GM18867 (cell line): ENCODE results near the gene ACAD9.
"Not testable (repeated sequence)": the region's sequence is repeated elsewhere in the genome, so short reads cannot be mapped to it uniquely, and the experiment has no call there.

Experiments
- ATAC-seq: cut with Tn5 transposase; IDR thresholded peaks from one replicate; pipeline ENCODE4 v1.9.1; 2021; ENCODE audit warnings: mild to moderate bottlenecking, moderate library complexity; ENCODE audit not compliant: unreplicated experiment

ACAD9 gene

DNA sequence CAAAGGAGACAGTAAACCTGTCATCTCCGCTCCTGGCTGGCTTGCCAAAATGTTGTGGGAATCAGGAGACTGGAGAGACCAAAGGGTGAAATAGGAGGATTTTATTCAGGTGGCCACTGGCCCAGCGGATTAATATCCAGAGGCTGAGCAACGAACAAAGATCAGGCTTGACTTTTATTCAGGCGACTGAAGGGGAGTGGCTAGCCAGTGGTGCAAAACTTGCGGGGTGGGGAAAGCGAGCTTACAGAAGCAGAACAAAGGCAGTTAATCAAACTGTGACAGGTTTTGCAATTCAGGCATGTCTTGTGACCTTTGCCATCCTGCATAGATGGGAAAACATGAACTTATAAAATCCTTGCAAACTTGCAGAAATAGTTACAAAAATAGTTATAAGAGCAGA is 19.8 kb upstream of the ACAD9 start:
- ATAC-seq = no peak

DNA sequence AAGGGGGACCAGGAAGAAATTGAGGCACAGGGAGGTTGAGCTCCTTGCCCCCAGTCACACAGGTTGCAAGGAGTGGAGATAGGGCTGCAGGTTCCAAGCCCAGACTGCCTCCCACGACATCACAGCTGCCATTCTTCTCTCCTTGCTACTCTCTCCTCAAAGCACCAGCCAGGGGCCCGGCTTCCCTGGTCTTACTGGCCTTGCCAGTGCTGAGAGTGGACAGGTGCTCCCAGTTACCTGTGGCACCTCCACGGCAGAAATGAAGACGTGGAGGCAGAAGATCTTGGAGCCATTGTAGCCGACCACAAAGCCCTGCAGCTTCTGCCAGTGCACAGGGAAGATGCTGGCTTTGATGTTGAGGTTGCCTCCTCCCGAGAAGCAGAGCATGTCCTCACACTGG is 17.9 kb upstream of the ACAD9 start:
- ATAC-seq = no peak

DNA sequence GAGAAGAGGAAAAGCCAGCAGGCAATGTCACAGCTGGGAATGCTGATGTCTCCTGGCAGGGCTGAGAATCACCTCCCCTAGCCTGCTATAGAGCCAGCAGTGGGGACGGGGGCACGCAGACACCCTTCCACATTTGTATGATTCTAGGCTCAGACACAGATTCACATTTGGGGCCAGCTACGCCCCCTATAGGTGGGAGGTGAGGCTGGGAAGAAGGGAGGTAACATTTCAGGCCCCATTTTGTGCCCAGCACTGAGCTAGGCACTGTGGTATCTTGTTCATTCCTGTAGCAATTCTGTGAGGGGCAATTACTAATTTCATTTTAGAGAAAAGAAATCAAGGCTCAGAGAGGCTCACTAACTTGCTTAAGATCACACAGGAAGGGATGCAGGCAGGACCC is 15.9 kb upstream of the ACAD9 start:
- ATAC-seq = no peak

DNA sequence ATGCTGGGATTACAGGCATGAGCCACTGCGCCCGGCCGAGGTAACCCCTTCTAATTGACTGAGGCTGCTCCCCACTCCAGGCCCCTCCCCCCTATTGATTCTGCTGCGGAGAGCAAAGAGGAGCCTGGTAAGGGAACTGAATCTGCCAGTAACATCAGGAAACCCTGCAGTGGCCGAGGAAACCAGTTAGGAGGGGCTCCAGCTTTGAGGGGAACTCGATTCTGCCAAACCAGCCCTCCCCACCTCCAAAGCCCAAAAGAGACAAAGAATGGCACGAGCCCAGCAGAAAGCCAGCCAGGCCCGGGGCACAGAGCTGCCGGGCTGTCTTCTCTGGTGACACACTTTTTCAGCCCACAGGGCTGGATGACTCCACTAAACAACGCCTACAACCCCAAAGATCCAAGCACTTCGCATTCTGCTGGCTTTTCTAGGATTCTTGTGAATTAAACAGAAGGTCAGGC is 15.0 kb upstream of the ACAD9 start:
- ATAC-seq = no peak

DNA sequence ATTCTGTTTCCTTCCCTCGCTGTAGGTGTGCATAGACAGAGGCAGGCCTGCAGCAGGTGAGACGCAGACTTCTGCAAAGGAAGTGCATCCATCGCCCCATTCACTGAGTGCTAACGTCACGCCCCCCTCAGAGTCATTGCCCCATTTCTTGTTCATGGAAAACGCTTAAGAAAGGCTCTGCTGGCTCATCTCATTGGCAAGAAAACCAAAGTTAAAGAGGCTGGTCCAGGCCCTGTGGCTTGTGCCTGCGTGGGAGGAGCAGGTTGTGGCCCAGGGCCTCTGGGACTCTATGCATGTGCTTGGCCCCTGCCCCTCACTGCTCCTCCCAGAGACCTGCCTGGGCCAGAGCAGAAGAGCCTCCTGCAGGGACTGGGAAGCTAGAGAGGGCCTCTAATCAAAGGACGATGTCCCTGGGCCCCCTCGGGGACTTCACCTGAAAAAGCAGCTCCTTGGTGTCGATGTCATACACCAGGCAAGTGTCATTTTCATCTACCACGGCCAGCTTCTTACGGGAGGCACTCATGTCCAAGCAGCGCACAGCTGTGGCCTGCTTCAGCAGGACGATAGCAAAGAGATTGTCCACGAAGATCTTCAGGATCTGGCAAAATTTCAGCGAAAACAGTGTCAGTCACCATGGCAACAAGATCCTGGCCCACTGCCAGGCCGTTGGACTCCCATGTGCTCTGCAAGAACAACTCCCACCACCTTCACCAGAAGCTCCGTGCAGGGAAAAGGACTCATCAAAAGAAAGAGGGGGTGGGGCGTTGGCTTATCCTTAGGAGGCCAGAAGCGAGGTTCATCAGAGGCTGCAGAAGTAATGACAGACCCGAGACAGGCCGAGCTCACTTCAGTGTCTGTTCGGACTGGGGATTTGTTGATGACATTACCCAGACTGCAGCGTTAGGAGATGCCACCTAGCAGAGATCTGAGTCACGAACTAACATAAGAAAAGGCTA is 14.3 kb upstream of the ACAD9 start:
- not testable (repeated sequence) for ATAC-seq

DNA sequence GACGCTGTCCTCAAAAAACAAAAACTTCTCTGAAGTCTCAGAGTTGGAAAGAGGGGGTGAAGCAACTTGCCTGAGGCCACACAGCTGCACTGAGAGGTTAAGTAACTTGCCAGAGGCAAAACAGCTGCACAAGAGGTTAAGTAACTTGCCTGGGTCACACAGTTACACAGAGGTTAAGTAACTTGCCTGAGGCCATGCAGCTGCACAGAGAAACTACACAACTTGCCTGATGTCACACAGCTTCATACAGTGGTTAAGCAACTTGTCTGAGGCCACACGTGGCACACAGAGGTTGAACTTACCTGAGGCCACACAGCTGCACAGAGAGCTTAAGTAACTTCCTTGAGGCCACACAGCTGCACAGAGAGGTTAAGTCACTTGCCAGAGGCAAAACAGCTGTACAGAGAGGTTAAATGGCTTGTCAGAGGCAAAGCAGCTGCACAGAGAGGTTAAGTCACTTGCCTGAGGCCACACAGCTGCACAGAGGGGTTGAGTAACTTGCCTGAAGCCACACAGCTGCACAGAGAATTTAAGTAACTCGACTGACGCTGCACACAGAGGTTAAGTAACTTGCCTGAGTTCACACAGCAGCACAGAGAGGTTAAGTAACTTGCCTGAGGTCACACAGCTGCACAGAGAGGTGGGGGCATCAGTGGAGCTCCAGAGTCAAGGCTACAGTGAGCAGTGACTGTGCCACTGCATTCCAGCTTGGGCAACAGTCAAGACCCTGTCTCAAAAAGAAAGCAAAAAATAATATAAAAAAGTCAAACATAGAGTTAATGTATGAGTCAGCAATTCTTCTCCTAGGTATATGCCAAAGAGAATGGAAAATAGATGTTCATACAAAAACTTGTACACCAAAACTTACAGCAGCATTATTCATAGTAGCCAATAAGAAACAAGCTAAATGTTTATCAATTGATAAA is 12.0 kb upstream of the ACAD9 start:
- no peak for ATAC-seq

DNA sequence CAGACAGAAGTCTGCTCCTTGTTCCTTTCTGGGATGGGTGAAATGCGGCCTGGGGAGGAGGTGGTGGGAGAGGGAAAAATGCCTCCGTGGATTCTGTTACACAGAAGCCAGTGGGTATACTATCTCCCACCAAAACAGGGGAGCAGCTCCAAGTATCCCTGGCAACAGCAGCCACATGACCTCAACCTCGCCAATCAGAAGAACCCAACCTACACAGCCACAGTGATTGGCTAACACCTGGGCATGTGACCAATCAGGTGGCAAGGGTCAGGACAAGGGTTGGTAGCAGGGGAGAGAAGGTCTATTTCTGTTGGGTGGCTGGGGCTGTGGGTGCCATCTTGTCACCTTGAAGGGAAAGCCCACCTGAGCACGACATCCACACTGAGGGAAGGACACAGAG is 9.1 kb upstream of the ACAD9 start:
- ATAC-seq = no peak

DNA sequence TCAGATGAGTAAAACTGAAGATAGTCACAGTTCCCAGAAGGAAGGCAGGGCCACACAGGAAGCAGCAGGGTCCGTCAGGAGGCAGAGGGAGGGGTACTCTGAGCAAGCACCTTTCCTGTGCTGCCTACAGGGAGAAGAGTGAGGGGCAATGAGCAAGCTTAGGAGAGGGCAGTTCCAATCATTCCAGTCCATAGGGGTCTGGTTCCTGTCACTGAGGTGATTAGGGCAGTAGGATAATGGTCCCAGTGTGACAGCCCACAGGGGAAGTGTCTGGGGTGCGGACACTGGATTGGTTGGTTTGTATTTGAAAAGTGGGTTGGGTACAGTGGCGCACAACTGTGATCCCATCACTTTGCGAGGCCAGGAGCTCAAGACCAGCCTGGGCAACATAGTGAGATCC is 7.1 kb upstream of the ACAD9 start:
- ATAC-seq = no peak

DNA sequence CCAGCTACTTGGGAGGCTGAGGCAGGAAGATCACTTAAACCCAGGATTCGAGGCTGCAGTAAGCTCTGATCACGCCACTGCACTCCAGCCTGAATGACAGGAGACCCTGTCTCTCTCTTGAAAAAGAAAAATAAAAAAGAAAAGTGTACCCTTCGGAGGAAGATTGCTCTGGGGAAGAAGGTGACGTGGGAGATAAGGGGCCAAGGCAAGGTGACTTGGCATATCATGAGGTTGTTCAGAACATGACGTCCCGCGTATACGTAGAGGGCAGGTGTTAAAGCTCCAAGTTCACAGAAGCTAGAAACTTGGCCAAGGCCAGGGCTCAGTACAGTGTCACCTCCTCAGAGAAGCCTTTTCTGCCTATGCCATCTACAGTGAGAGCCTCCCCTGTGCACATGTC is 6.7 kb upstream of the ACAD9 start:
- no peak for ATAC-seq

DNA sequence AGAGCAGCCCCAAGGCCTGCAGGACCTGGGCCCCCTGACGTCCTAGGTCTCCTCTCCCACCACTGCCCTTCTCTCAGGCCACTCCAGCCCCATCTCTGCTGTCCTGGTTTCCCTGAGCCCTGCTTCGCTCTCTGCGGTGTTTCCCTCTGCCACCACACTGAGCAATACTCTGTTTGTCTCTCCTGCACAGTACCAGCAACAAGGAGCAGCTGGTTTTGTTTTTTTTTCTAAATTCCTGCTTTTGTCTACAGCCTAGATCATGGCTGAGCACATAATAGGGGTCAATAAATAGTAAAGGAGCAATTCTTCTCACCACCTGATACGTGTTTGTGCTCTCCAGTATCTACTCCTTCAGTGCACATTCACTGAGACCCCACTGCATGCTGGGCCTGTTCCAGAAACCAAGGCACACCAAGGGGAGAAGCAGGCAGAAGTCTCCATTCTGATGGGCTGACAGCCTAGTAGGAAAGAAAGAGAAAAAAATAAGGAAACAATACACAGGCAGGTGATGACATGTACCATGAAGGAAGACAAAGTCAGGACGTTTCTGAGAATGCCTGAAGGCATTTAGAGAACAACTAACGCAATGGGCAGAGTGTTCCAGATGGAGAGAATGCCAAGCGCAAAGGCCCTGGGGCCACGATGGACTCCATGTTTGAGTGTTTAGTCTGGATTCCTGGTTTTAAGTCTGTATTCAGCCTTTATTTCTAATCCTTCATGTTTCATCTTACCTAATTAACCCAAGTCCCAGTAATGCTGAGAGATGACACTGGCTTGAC is 6.0 kb upstream of the ACAD9 start:
- no peak for ATAC-seq

DNA sequence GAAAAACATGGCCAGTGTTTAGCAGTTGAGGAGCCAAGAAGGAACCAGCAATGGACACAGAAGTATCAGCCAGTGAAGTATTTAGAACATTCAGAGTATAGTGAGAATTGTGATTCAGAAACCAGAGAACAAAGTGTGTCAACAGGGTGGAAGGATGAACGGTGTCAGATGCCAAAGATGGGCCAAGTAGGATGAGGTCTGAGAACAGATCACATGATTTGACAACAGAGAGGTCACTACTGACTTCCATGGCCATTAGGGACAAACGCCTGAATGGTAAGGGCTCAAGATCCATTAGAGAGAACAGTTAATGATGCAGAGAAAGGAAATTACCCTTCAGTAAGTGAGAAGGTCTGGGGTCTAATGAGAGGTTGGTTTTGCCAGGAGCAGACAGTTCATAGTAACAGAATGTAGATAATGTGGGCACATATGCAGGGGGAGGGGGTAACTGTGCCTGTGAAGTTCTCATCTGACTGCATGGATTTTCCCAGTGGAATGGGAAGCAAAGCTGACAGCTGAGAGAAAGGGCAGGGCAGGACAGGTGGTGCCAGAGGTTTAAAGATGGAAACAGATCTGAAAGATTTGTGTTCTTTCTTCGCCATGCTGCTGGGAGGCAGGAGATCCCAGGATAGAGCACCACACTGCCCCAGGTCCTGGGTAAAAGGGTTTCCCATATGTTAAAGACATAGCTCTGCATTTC is 4.8 kb upstream of the ACAD9 start:
- no peak for ATAC-seq

DNA sequence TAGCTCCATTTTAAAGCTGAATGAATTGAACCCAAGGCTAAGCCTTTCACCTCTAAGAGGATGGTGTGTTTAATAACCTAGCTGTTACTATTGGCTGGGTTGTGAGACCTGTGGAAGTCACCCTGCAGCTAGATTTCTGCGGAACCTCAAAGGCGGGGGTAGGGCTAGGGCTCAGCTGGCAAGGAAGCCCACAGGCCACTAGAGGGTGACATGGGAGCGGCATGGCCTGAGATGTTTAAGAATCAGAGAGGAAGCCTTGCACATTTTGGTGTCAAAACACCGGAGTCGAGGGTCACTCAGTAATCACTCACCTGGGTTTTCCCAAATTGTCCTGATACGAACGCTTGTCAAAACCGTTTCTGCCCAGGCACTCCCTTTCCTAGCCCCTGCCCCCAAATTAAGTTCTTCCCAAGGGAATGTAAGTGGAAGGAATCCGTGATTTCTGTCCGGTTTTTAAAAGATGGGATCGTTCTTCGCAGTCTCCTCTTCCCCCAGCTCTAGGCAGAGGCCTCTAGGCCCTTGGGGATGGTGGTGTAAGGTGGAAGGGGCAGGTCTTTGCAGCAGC is 3.8 kb upstream of the ACAD9 start:
- ATAC-seq = no peak

DNA sequence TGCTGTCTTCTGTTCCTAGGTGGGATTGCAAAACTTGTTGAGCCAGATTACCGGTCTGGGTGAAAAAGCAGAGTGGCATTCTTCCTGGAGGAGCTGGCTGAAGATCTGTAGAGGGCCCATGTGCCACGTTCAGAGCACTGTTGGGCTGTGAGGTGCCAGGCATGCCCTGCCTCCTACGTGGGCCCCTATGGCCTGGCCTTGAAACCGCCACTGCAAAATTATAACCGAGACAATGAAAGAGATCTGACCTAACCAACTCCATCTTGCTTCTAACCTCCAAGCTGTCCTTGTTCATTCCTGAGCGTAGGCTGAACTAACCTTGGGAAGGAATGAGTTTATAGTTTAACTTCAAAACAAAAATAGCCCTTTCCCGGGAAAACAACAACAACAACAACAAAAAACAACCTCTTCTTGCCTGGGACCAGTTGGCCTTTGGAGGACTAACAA is 1.4 kb upstream of the ACAD9 start:
- ATAC-seq = no peak

DNA sequence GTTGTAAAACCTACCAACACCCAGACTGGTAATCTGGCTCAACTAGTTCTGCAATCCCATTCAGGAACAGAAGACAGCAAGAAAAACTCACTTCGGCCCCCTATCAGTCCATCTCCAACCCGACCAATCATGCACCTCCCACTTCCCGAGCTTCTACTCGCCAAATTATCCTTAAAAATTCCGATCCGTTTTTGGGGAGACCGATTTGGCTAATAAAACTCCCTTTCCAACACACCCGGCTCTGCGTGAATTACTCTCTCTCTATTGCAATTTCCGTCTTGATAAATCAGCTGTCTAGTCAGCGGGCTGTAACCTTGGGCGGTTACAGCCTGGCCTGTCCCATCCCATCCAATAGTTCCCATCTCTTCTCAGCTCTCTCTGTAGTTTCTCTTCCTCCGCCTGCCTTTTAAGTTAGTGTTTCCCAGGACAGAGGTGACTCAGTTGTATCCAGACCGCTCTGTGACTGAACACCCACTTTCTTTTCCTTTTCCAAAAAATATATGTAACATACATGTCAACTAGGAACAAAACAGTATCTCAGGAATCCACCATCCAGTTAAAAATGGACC is 780 bp upstream of the ACAD9 start:
- peak; percentile 24 for ATAC-seq

DNA sequence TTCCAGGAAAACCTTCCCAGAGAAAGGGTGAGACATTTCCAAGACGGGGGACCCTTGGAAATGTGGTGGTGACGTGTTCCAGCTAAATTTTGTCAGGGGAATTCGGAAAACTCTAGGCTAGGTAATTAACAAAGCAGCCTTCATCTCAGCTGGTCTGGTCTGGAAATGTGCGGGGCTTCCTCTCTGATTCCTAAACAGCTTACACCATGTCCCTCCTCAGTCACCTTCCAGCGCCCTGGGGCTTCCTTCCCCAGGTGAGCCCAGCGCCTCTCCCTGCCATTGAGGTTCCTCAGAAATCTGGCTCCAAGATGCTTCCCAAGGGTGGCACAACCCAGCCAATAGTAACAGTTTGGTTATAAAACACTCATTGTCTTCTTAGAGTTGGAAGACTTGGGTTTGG is 571 bp downstream of the ACAD9 start:
- no peak for ATAC-seq

DNA sequence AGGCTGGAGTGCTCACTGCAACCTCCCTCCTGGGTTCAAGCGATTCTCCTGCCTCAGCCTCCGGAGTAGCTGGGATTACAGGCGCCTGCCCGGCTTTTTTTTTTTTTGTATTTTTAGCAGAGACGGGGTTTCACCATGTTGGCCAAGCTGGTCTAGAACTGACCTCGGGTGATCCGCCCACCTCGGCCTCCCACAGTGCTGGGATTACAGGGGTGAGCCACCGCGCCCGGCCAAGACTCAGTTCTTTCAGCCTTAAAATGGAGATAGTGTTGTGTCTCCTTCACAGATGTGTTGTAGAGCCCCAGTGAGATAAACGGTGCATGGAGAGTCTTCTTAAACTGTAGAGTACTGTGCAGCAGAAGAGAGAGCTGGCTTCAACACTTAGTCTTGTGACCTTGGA is 1.0 kb downstream of the ACAD9 start:
- ATAC-seq = not testable (repeated sequence)

DNA sequence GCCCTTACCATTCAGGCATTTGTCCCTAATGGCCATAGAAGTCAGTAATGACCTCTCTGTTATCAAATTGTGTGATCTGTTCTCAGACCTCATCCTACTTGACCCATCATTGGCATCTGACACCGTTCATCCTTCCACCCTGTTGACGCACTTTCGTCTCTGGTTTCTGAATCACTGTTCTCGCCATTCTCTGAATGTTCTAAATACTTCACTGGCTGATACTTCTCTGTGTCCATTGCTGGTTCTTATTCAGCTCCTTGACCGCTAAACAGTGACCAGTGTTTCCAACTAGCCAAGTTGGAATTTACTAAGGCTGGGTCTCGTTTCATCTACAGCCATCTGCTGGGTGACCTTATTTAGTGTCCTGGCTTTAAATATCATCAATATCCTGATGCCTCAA is 2.2 kb downstream of the ACAD9 start:
- no peak for ATAC-seq

DNA sequence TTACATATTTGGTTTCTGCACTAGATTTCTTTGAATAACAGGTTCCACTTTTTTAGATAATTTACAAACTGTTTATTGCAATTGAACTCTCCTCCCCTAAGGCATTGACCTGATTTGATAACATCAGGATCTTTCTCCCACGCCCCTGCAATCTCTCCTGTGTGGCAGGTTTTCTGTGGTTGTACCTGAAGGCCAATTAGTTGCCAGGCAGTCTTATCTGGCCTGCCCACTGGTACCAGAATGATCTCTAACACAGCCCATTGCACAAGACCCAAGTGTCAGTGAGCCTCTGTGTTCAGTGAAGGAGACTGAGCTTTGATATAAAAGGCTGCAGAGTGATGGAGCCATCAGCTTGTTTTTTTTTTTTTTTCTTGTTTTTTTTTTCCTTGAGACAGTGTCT is 3.3 kb downstream of the ACAD9 start:
- ATAC-seq = no peak

DNA sequence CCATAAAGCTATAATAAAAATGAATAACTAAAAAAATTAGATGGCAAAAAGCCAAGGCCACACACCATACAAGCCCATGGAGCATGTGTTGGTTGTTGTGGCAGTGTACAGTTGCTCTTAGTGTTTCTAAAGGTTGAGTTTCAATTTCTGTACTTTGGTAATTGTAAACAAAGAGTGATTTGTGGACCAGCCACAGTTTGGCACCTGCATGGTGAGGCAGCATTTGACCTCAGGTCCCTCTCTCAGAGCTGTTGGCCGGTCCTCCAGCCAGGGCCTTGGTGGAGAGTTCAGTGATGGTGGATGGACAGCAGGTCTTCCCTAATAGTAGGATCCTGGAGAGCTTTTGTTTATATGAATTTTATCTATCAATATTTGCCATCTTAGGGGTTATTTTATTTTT is 5.6 kb downstream of the ACAD9 start:
- no peak for ATAC-seq
